ENCODE results near the gene ZNF607. TPM values are rescaled to one million over a fixed set of nuclear protein-coding genes. Genes with fewer than 3 reads are reported as not detected.

The ZNF607 gene
- total and polyA plus RNA-seq, 2 of the 8 experiments (the other 6 are each of a cell fraction or from before 2014, with no cell fraction given) = 6.7 to 15.9 TPM

DNA sequence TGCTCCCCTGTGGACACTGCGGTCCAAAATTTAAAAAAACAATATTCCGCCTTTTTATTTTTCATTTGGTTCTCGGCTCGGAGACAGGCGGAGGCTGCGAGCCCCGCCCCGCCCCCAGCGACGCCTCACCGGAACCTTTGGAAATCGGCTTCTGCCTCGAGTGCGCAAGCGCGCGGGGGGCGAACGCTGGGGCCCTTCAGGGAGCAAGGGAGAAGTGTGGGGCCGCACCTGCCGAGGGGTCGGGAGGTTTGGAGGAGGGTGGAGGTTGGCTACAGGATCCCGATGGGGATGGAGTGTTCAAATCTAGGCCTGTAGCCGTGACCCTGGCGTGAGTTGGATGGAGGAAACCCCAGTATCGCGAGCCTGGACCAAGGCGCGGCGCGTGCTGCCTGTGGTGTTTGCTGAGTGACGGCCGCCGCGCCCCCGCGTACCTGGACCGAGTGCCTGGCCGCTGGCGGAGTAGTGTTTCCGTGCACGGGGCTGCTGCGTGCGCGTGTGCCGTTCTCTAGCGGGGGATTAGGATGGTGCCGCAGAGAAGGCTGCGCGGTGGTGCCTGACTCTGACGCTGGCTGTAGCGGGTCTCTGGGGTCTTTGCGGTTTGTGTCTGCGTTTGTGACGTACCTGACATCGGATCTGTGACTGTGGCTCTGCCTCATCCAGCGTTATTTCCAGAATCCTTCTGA lies 63.7 kb downstream of the ZNF607 start (continued):
- TF ChIP-seq, protein P1, sequence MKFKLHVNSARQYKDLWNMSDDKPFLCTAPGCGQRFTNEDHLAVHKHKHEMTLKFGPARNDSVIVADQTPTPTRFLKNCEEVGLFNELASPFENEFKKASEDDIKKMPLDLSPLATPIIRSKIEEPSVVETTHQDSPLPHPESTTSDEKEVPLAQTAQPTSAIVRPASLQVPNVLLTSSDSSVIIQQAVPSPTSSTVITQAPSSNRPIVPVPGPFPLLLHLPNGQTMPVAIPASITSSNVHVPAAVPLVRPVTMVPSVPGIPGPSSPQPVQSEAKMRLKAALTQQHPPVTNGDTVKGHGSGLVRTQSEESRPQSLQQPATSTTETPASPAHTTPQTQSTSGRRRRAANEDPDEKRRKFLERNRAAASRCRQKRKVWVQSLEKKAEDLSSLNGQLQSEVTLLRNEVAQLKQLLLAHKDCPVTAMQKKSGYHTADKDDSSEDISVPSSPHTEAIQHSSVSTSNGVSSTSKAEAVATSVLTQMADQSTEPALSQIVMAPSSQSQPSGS (IDR thresholded peaks at IDR 0.05; ENCODE audit: low read length) = no peak
- TF ChIP-seq ASH2L (IDR thresholded peaks at IDR 0.05; ENCODE audit: low read length) = peak; percentile 65
- TF ChIP-seq CBX5 (IDR thresholded peaks at IDR 0.05; ENCODE audit: low read depth, low read length) = no peak
- TF ChIP-seq, protein P2, sequence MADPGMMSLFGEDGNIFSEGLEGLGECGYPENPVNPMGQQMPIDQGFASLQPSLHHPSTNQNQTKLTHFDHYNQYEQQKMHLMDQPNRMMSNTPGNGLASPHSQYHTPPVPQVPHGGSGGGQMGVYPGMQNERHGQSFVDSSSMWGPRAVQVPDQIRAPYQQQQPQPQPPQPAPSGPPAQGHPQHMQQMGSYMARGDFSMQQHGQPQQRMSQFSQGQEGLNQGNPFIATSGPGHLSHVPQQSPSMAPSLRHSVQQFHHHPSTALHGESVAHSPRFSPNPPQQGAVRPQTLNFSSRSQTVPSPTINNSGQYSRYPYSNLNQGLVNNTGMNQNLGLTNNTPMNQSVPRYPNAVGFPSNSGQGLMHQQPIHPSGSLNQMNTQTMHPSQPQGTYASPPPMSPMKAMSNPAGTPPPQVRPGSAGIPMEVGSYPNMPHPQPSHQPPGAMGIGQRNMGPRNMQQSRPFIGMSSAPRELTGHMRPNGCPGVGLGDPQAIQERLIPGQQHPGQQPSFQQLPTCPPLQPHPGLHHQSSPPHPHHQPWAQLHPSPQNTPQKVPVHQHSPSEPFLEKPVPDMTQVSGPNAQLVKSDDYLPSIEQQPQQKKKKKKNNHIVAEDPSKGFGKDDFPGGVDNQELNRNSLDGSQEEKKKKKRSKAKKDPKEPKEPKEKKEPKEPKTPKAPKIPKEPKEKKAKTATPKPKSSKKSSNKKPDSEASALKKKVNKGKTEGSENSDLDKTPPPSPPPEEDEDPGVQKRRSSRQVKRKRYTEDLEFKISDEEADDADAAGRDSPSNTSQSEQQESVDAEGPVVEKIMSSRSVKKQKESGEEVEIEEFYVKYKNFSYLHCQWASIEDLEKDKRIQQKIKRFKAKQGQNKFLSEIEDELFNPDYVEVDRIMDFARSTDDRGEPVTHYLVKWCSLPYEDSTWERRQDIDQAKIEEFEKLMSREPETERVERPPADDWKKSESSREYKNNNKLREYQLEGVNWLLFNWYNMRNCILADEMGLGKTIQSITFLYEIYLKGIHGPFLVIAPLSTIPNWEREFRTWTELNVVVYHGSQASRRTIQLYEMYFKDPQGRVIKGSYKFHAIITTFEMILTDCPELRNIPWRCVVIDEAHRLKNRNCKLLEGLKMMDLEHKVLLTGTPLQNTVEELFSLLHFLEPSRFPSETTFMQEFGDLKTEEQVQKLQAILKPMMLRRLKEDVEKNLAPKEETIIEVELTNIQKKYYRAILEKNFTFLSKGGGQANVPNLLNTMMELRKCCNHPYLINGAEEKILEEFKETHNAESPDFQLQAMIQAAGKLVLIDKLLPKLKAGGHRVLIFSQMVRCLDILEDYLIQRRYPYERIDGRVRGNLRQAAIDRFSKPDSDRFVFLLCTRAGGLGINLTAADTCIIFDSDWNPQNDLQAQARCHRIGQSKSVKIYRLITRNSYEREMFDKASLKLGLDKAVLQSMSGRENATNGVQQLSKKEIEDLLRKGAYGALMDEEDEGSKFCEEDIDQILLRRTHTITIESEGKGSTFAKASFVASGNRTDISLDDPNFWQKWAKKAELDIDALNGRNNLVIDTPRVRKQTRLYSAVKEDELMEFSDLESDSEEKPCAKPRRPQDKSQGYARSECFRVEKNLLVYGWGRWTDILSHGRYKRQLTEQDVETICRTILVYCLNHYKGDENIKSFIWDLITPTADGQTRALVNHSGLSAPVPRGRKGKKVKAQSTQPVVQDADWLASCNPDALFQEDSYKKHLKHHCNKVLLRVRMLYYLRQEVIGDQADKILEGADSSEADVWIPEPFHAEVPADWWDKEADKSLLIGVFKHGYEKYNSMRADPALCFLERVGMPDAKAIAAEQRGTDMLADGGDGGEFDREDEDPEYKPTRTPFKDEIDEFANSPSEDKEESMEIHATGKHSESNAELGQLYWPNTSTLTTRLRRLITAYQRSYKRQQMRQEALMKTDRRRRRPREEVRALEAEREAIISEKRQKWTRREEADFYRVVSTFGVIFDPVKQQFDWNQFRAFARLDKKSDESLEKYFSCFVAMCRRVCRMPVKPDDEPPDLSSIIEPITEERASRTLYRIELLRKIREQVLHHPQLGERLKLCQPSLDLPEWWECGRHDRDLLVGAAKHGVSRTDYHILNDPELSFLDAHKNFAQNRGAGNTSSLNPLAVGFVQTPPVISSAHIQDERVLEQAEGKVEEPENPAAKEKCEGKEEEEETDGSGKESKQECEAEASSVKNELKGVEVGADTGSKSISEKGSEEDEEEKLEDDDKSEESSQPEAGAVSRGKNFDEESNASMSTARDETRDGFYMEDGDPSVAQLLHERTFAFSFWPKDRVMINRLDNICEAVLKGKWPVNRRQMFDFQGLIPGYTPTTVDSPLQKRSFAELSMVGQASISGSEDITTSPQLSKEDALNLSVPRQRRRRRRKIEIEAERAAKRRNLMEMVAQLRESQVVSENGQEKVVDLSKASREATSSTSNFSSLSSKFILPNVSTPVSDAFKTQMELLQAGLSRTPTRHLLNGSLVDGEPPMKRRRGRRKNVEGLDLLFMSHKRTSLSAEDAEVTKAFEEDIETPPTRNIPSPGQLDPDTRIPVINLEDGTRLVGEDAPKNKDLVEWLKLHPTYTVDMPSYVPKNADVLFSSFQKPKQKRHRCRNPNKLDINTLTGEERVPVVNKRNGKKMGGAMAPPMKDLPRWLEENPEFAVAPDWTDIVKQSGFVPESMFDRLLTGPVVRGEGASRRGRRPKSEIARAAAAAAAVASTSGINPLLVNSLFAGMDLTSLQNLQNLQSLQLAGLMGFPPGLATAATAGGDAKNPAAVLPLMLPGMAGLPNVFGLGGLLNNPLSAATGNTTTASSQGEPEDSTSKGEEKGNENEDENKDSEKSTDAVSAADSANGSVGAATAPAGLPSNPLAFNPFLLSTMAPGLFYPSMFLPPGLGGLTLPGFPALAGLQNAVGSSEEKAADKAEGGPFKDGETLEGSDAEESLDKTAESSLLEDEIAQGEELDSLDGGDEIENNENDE (IDR thresholded peaks at IDR 0.05; ENCODE audit: insufficient replicate concordance, low read length) = no peak
- no peak for TF ChIP-seq POU5F1 (IDR thresholded peaks at IDR 0.05; ENCODE audit: low read depth, low read length)
- no peak for TF ChIP-seq SAP30 (IDR thresholded peaks at IDR 0.05; ENCODE audit: insufficient read depth, insufficient replicate concordance, low read length)
- no peak for TF ChIP-seq SRF (IDR thresholded peaks at IDR 0.05; ENCODE audit: low read depth, low read length)
- no peak for TF ChIP-seq POLR2A (IDR thresholded peaks at IDR 0.05; ENCODE audit: control extremely low read depth in 1 of 2, low read depth in 2 of 2, low read length in 2 of 2)
- peak; percentile 42; the same call in 1 of the 2 replicates for TF ChIP-seq RBBP5 (IDR thresholded peaks at IDR 0.05; ENCODE audit: borderline replicate concordance, low read depth, low read length)
